Trophoblast cell (in vitro differentiated cells and primary cell): ENCODE results near the gene KPNA1.

ENCODE experiments used
- DNase-seq, 2 donors: peaks; one replicate each; pipeline ENCODE4 v3.0.0-alpha.2; 2016
- H2AFZ ChIP-seq: 2 replicates; pipeline ENCODE4 v1.6.1; 2013; ENCODE audit warnings: low read length, moderate library complexity, mild to moderate bottlenecking; ENCODE audit not compliant: insufficient read depth, poor library complexity
- H2AK5ac ChIP-seq: 2 replicates; pipeline ENCODE4 v1.6.1; 2013; ENCODE audit warnings: mild to moderate bottlenecking, low read length
- H2BK120ac ChIP-seq: 2 replicates; pipeline ENCODE4 v1.6.1; 2013; ENCODE audit warnings: low read length, mild to moderate bottlenecking, moderate library complexity; ENCODE audit not compliant: insufficient read depth, poor library complexity
- H2BK12ac ChIP-seq: 2 replicates; pipeline ENCODE4 v1.6.1; 2013; ENCODE audit warnings: mild to moderate bottlenecking, low read length, moderate library complexity
- H2BK5ac ChIP-seq: 2 replicates; pipeline ENCODE4 v1.6.1; 2013; ENCODE audit warnings: low read length, low read depth, moderate library complexity, mild to moderate bottlenecking; ENCODE audit not compliant: poor library complexity
- H3K14ac ChIP-seq: 2 replicates; pipeline ENCODE4 v1.6.1; 2013; ENCODE audit warnings: mild to moderate bottlenecking, low read length
- H3K18ac ChIP-seq: 2 replicates; pipeline ENCODE4 v1.6.1; 2013; ENCODE audit warnings: mild to moderate bottlenecking, low read length
- H3K23ac ChIP-seq: 2 replicates; pipeline ENCODE4 v1.6.1; 2013; ENCODE audit warnings: low read length
- H3K27ac ChIP-seq: 2 replicates; pipeline ENCODE4 v1.5.1; 2013; ENCODE audit warnings: low read depth, mild to moderate bottlenecking, inconsistent platforms, low read length, moderate library complexity
- H3K27me3 ChIP-seq: 2 replicates; pipeline ENCODE4 v1.6.1; 2013; ENCODE audit warnings: inconsistent platforms, mild to moderate bottlenecking, low read length, moderate library complexity; ENCODE audit not compliant: insufficient read depth
- H3K36me3 ChIP-seq, 2 experiments: 1 replicate in 1 of 2; 2 replicates in 1 of 2; pipeline ENCODE4 v1.6.1; 2013; ENCODE audit warnings: low read length in 2 of 2, mild to moderate bottlenecking in 2 of 2, moderate library complexity in 1 of 2; ENCODE audit not compliant: insufficient read depth in 2 of 2, control insufficient read depth in 1 of 2
- H3K4ac ChIP-seq: 2 replicates; pipeline ENCODE4 v1.6.1; 2013; ENCODE audit warnings: low read depth, mild to moderate bottlenecking, low read length, moderate library complexity
- H3K4me1 ChIP-seq, 2 experiments: 1 replicate in 1 of 2; 2 replicates in 1 of 2; pipeline ENCODE4 v1.6.1; 2013; ENCODE audit warnings: low read length in 2 of 2, mild to moderate bottlenecking in 2 of 2, moderate library complexity in 1 of 2; ENCODE audit not compliant: insufficient read depth in 2 of 2, control insufficient read depth in 1 of 2
- H3K4me2 ChIP-seq: 2 replicates; pipeline ENCODE4 v1.6.1; 2013; ENCODE audit warnings: inconsistent platforms, mild to moderate bottlenecking, low read length, moderate library complexity
- H3K4me3 ChIP-seq: 2 replicates; pipeline ENCODE4 v1.5.1; 2013; ENCODE audit warnings: mild to moderate bottlenecking, low read depth, low read length, inconsistent platforms
- H3K79me1 ChIP-seq: one replicate; pipeline ENCODE4 v1.6.1; 2013; ENCODE audit warnings: low read length
- H3K79me2 ChIP-seq: 2 replicates; pipeline ENCODE4 v1.6.1; 2013; ENCODE audit warnings: low read length, mild to moderate bottlenecking; ENCODE audit not compliant: control insufficient read depth, insufficient read depth, poor library complexity
- H3K9ac ChIP-seq: 2 replicates; pipeline ENCODE4 v1.6.1; 2013; ENCODE audit warnings: mild to moderate bottlenecking, low read length
- H3K9me3 ChIP-seq: 2 replicates; pipeline ENCODE4 v1.6.1; 2013; ENCODE audit warnings: low read depth, mild to moderate bottlenecking, control low read depth, inconsistent platforms, low read length; ENCODE audit not compliant: insufficient read depth
- H4K12ac ChIP-seq: 2 replicates; pipeline ENCODE4 v1.6.1; 2013; ENCODE audit warnings: low read depth, mild to moderate bottlenecking, low read length, moderate library complexity
- H4K8ac ChIP-seq: 2 replicates; pipeline ENCODE4 v1.6.1; 2013; ENCODE audit warnings: low read depth, mild to moderate bottlenecking, low read length, moderate library complexity
- H4K91ac ChIP-seq: one replicate; pipeline ENCODE4 v1.6.1; 2013; ENCODE audit warnings: low read depth, mild to moderate bottlenecking, low read length, moderate library complexity
- WGBS: extraction: QIAGEN DNeasy Blood & Tissue Kit; methylation state at CpG from one replicate; pipeline ENCODE4 v1.1.7; 2013; ENCODE audit warnings: missing lambda C conversion rate; ENCODE audit not compliant: insufficient read length, insufficient coverage; ENCODE audit errors: extremely low coverage; 5-methylcytosine and 5-hydroxymethylcytosine counted together

KPNA1 gene

GRCh38 chr3:122387709-122388108 lies 127.0 kb downstream of the KPNA1 start:
- Histone ChIP-seq H3K23ac (no peak overlapping the region), H2BK120ac (no peak overlapping the region), H3K4me2 (no peak overlapping the region), H3K9ac (no peak overlapping the region), H3K14ac (no peak overlapping the region), H2BK12ac (no peak overlapping the region), H4K8ac (no peak overlapping the region), H4K91ac (no peak overlapping the region), H3K4me1 (peaks cover 0 to 2% of the 10 kb centered on the region in 2 experiments), H3K18ac (no peak overlapping the region), H3K9me3 (no peaks in the 10 kb centered on the region), H3K4me3 (no peak overlapping the region), H3K79me1 (peaks cover 3% of the 10 kb centered on the region), H3K27ac (no peak overlapping the region), H4K12ac (no peak overlapping the region), H2BK5ac (no peak overlapping the region), H2AK5ac (no peak overlapping the region), H3K4ac (no peak overlapping the region), H3K36me3 (no peaks in the 10 kb centered on the region), H3K27me3 (no peaks in the 10 kb centered on the region), H2AFZ (no peak overlapping the region), H3K79me2 (peaks cover 2% of the 10 kb centered on the region)
- no peak for DNase-seq
- no CpG with 5 or more reads among the region's 3 CpGs for WGBS

DNA sequence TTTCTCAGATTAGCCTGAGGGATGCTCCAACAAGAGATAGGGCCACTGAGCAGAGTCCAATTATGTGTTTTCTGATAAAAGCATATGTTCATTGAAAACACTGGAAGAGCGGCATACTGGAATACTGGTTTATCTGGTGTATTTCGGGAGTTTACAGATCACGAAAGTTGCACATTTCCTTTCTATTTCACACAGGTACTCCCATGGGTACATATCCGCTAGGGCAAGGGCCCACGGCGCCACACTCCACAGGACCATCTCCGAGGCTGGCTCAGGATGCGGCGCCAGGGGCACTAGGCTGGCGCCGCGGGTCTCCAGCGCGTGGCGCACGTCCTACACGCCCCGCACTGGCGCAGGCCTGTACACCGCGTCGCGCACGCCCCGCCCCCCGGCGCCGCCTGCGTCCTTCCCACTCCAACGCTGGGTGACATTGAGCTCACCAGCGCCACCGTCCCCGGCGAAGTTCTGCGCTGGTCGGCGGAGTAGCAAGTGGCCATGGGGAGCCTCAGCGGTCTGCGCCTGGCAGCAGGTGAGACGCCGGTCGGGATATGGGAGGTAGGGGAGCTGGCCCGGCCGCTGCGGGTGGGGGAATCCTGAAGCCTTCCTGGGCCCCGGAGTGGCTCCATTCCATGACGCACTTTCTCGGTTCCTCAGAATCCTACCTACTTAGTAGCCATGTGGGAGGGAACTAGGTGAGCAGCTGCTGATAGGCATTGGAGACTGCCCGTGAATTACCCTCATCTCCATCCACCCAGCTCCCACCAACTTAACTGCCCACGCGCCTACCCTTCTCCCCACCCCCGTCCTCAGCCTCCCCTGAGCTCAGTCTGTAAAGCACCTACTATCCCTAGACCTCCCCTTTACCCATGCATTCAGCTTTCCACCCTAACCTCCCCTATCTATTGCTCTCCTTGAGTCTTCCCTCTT lies 130.7 kb downstream of the KPNA1 start, which contains the start of gene FAM162A:
FAM162A (plus strand) TSS at position 412 of the 927 bp plus-strand sequence; CDS start at position 496, 84 bp downstream.
- no peaks in the 10 kb centered on the region for H3K27me3 ChIP-seq
- peak within 1 kb of the TSS; percentile 81 for H4K12ac ChIP-seq
- peak within 1 kb of the TSS; percentile 84 for H3K4me2 ChIP-seq
- H3K4me1 ChIP-seq: peaks cover 0 to 2% of the 10 kb centered on the region in 2 experiments
- H2BK12ac ChIP-seq: no peak within 1 kb of the TSS
- H3K9ac ChIP-seq: peak within 1 kb of the TSS; percentile 73
- no peaks in the 10 kb centered on the region for H3K36me3 ChIP-seq
- peak within 1 kb of the TSS; percentile 59 for H4K91ac ChIP-seq
- no CpG with 5 or more reads among the region's 52 CpGs for WGBS
- H3K27ac ChIP-seq: peak within 1 kb of the TSS; percentile 48
- DNase-seq: peak; percentile 97 to 98
- no peaks in the 10 kb centered on the region for H3K9me3 ChIP-seq
- peak within 1 kb of the TSS; percentile 22 for H3K14ac ChIP-seq
- H3K23ac ChIP-seq: no peak within 1 kb of the TSS
- H2BK5ac ChIP-seq: no peak within 1 kb of the TSS
- H4K8ac ChIP-seq: peak within 1 kb of the TSS; percentile 96
- H3K79me1 ChIP-seq: peaks cover 3% of the 10 kb centered on the region
- peak within 1 kb of the TSS; percentile 32 for H2BK120ac ChIP-seq
- H2AK5ac ChIP-seq: no peak within 1 kb of the TSS
- H3K18ac ChIP-seq: no peak within 1 kb of the TSS
- peaks cover 3% of the 10 kb centered on the region for H3K79me2 ChIP-seq
- H3K4me3 ChIP-seq: peak within 1 kb of the TSS; percentile 92
- no peak within 1 kb of the TSS for H3K4ac ChIP-seq
- peak within 1 kb of the TSS; percentile 93 for H2AFZ ChIP-seq

DNA sequence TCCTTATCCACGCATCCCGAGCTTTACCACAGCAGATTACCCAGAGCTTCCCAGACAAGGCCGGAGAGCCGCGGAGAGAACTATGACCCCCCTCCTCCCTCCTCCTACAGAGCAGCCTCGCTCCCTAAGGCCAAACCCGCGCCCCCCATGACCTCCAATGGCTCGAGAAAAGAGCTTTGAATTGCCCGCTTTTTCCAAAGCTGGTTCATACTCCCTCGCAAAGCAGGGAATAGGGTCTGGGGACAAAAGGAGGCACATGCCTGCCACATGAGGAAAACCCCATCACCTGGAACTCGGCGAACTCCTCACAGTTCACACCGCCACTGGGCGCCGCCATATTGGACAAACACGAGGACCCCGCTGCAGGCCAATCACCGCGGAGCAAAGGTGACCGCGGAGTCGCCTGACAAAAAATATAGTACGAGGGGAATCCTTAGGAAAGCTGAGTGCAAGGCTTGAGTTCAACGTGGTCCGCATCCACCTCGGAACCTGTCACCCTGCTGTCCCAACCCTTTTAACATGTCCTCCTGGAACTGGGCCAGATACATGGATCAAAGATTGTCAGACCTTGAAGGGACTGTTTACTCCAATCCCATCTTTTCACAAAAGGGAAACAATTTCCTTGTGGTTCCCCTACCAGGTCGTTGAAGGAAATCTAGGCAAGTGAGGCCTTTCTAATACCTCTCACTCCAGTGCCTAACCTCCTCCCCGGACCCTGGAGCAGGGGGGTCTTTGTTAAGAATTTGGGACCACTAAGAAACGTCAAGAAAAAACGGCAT lies 131.7 kb downstream of the KPNA1 start, which contains the start of gene MIX23:
MIX23 (minus strand) TSS at position 344 of the 779 bp plus-strand sequence; CDS start at position 337, 7 bp downstream.
- Histone ChIP-seq H2AFZ (peak within 1 kb of the TSS; percentile 93), H2BK120ac (peak within 1 kb of the TSS; percentile 36), H2BK12ac (no peak within 1 kb of the TSS), H3K27ac (peak within 1 kb of the TSS; percentile 48), H2BK5ac (no peak within 1 kb of the TSS), H3K14ac (peak within 1 kb of the TSS; percentile 45), H3K9me3 (no peaks in the 10 kb centered on the region), H3K27me3 (no peaks in the 10 kb centered on the region), H4K91ac (peak within 1 kb of the TSS; percentile 59), H3K79me1 (peaks cover 3% of the 10 kb centered on the region), H2AK5ac (no peak within 1 kb of the TSS), H3K79me2 (peaks cover 3% of the 10 kb centered on the region), H3K23ac (no peak within 1 kb of the TSS), H3K4ac (peak within 1 kb of the TSS; percentile 93), H3K4me2 (peak within 1 kb of the TSS; percentile 84), H3K9ac (peak within 1 kb of the TSS; percentile 73), H3K4me1 (peaks cover 0 to 2% of the 10 kb centered on the region in 2 experiments), H3K36me3 (no peaks in the 10 kb centered on the region), H3K18ac (peak within 1 kb of the TSS; percentile 16), H3K4me3 (peak within 1 kb of the TSS; percentile 92), H4K12ac (peak within 1 kb of the TSS; percentile 81), H4K8ac (peak within 1 kb of the TSS; percentile 96)
- WGBS: no CpG with 5 or more reads among the region's 31 CpGs
- peak; percentile 80 to 94 for DNase-seq

DNA sequence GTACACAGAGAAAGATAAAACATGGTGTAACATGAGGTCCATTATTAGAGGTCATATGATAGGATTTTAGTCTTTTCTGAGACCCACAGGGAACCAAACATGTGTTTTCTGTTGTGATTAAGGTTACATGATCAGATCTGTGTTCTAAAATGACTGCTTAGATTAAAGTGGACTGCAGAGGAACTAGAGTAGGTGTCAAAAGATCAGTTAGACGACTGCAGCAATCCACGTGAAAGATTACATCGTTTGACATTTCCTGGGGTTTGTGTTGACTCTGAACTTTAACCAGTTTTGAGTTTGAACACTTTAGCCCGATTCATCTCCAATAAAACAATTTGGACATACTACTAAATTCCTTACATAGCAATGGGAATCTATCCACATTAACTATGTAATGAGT lies 136.8 kb downstream of the KPNA1 start:
- no peak for DNase-seq
- H3K4me3 ChIP-seq: no peak overlapping the region
- H2AK5ac ChIP-seq: no peak overlapping the region
- H3K18ac ChIP-seq: no peak overlapping the region
- H2BK12ac ChIP-seq: no peak overlapping the region
- no peak overlapping the region for H4K8ac ChIP-seq
- H3K4ac ChIP-seq: no peak overlapping the region
- no peaks in the 10 kb centered on the region for H3K36me3 ChIP-seq
- no peaks in the 10 kb centered on the region for H3K4me1 ChIP-seq
- H4K91ac ChIP-seq: no peak overlapping the region
- no peak overlapping the region for H3K23ac ChIP-seq
- H3K9ac ChIP-seq: no peak overlapping the region
- no peaks in the 10 kb centered on the region for H3K9me3 ChIP-seq
- no peak overlapping the region for H2AFZ ChIP-seq
- no peak overlapping the region for H2BK5ac ChIP-seq
- no peak overlapping the region for H2BK120ac ChIP-seq
- no peak overlapping the region for H3K14ac ChIP-seq
- WGBS: no CpG with 5 or more reads among the region's 4 CpGs
- no peak overlapping the region for H3K27ac ChIP-seq
- no peak overlapping the region for H3K4me2 ChIP-seq
- H4K12ac ChIP-seq: no peak overlapping the region
- no peaks in the 10 kb centered on the region for H3K79me1 ChIP-seq
- peaks cover 3% of the 10 kb centered on the region for H3K79me2 ChIP-seq
- no peaks in the 10 kb centered on the region for H3K27me3 ChIP-seq
